Caki2 (cell line): ENCODE results near the gene FGF1. TPM values are rescaled to one million over a fixed set of nuclear protein-coding genes. Genes with fewer than 3 reads are reported as not detected.

Experiments
- DNase-seq: peaks from one replicate; pipeline ENCODE4 v3.0.0-alpha.2; 2015; ENCODE audit warnings: low read depth
- in situ Hi-C: cut with HindIII; loops from 2 replicates; pipeline ENCODE4 v1.10.0; 2016; ENCODE audit warnings: low sequenced_read_pairs, low pct_unique_long_range_greater_than_20kb, mixed read lengths
- total RNA-seq: library from RNA; depleted of rRNA; stranded (reverse); fragments of >200 nt; shearing (Covaris generic); gene quantifications from 2 replicates; pipeline ENCODE4 v1.2.3, GENCODE V29; 2014; ENCODE audit warnings: low replicate concordance

FGF1 gene
- total RNA-seq, 1 experiment from 2014 or later = not detected

DNA sequence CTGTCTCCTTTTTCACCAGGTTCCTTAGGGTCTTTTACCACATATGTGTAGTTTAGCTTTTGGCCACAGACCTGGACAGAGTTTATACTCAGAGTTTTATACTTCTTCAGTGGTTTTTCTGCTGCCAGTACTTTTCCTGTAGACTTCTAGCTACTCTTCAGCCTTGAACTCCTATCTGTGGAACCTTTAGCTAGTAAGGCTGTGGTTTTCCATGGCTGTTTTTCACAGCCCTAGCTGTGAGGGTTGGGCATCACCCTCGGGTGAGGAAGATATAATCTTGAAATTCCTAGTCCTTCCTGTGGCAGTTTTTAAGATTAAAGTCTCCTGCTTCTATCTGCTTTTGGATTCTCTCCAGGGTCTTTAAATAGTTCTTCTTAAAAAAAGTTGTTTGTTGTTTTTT is 109.1 kb downstream of the FGF1 start:
- DNase-seq = no peak
- in situ Hi-C loops = no loop called here

DNA sequence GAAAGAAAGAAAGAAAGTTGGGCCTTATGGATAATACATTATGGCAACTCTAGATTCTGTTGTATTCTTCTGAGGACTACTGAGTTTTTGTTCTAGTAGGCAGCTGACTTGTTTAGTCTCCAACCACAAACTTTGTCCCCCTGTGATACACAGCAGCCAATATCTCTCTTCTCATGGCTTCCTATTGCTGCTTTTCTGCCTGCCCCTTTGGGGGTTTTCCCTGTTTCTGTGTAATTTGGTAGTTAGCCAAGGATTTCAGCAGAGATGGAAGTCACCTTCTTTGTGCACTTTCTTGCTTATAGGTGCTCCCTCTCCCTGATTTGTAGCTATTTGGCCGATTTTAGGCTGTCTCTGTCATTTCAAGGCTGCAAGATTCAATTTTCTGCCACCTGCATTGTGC is 109.6 kb downstream of the FGF1 start:
- no peak for DNase-seq

DNA sequence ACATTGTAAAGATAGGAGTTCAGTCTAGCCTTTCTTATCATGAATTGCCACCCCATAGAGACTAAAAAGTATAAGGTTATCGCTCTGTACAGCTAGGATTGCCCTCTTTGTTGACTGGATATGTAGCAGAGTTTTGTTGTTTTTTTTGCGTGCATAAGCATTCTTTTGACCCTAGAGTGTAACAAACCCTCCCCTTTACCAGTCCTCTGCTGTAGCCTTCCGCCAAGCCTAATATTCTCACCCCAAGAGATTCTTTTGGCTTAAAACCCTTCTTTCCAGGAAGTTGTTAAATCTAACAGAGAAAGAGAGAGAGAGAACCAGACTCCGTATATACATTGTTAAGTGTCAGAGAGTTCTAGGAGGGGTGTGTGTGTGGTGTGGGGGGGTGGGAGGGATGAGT is 113.9 kb downstream of the FGF1 start:
- in situ Hi-C loops = no loop called here
- no peak for DNase-seq

More for the DNA sequence above, 109.6 kb downstream of the FGF1 start:
- in situ Hi-C loops = no loop called here

DNA sequence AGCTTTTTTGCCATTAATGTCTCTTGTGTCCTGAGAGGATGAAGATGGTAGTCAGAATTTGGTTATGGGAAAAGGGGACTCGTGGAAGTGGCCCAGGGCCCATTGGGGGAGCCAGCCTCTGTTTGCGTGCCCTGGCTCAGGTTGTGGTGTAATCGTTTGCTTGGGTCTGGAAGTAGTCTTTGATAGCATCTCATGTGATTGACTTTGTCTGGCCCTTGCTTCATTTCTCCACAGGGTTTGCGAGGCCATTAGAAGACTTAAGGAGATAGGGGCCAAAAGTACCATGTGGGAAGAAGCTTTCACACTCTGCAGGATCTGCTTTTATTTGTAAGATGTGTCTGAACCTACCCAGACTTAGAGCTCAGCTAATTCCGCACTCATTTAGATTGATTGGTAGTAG is 114.5 kb downstream of the FGF1 start:
- DNase-seq = no peak
- in situ Hi-C loops = no loop called here

DNA sequence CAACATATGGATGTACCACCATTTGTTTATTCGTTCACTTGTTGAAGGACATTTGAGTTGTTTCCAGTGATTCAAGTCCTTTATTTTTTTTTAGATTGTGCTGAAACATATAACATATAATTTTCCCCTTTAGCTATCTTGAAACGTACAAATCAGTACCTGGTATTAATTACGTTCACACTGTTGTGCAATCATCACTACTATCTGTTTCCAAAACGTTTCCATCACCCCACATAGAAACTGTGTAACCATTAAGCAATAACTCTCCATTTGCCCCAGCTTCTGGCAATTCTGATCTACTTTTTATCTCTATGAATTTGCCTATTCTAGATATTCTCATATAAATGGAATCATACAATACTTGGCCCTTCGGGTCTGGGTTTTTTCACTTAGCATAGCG is 116.0 kb downstream of the FGF1 start:
- DNase-seq = no peak
- in situ Hi-C loops = no loop called here

DNA sequence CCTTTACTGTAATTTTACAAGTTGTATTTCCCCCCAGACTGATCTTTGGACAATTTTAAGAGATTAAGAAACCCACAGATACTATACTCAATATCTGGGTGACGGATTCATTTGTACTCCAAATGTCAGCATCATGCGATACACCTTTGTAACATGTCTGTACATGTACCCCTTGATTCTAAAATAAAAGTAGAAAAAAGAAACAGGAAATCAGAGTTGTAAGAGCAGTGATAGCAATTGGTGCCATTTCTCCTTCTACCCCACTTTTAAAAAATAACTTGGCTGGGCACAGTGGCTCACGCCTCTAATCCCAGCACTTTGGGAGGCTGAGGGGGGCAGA is 116.9 kb downstream of the FGF1 start:
- in situ Hi-C loops = no loop called here
- no peak for DNase-seq

DNA sequence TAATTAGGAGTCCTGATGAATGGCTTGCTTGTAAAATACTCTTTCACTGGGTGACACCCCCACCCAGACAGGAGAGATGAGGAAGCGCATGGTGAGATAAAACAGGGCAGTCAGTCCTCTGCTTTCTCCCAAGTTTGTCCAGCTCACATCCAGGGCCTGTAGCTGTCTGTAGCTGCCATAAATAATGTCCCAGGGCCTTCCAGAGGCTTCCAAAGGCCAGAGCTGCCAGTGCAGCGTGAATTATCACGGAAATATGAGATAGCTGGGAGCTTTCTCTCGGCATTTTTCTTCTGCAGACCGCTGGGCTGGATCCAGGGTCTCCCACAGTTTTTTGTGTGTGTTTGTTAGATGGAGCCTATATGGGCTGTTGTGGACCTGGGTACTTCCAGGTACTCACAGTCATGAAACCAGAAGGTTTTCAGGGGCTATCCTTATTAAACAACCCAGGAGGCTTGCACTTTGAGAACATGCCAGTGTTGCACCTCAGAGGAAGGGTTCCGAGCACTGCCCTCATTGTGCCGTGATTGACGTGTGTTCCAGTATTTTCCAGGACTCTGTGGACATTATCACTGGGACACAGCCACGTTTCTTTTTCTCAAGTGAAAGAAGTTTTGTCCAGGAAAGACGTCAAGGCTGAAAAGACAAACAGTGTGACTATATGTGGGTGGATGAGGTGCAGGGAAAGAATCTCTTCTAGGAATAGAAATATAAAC is 117.5 kb downstream of the FGF1 start:
- no peak for DNase-seq
- in situ Hi-C loops = no loop called here

DNA sequence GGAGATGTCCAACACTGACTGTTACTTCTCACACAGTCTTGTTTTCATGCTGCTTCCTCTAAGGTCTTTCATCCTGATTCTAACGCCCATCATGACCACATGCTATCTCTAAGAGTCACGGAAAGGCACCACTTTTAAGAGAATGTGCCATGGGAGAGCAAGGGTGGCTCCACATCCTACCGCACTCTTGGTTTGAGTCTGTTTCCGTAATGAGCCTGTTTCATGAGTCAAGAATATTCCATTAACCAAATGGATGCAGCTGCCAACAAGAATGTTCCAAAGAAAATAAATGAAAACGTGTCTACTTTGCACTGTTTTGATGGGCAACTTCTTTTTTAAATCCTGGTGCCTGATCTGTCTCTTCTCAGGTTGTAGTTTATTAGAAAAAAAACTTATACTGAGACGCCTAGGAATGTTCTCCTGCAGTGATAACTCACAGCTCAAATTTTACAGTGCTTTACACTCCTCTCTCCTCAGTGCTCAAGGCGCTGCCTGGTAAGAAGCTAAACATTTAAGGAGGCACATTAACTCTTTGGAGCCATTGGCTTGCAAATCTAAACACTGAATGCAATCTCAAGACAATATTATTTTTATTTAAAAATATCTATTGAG is 124.3 kb downstream of the FGF1 start:
- no peak for DNase-seq
- in situ Hi-C loops = no loop called here

DNA sequence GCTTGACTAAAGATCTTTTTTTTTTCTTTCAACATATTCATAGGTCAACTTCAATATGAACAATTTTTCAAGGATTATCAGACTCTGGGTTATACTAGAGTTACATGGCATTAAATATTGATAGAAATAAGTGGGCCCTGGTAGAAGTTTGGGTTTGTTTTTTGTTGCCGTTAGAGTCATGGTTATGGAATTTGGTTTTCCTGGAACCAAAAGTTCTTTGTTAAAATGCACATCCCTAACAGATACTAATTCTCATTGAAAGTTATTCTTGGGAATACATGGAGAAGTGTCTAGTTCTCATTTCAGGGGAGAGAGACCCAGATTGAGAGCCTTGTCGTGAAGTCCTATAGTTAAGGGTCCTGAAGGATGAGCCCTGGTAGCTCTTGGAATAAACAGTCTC is 124.9 kb downstream of the FGF1 start:
- in situ Hi-C loops = no loop called here
- DNase-seq = no peak

DNA sequence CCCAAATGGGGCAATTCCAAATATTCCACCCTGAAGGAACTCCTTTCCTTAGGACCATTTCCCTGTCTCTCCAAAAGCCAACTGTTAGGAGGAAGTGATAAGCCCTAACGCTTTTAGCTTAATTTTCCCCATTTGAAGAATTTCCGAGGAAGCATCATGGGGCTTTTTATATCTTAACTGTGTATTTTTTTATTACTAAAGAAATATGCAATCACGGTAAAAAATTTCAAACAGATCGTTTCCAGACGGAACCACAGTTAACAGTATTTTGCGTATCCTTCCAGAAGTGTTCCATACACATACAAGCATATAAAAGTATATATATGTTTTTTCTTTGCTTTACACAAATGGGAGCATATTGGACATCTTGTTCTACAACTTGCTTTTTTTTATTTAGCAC is 133.8 kb downstream of the FGF1 start:
- in situ Hi-C loops = no loop called here
- no peak for DNase-seq

DNA sequence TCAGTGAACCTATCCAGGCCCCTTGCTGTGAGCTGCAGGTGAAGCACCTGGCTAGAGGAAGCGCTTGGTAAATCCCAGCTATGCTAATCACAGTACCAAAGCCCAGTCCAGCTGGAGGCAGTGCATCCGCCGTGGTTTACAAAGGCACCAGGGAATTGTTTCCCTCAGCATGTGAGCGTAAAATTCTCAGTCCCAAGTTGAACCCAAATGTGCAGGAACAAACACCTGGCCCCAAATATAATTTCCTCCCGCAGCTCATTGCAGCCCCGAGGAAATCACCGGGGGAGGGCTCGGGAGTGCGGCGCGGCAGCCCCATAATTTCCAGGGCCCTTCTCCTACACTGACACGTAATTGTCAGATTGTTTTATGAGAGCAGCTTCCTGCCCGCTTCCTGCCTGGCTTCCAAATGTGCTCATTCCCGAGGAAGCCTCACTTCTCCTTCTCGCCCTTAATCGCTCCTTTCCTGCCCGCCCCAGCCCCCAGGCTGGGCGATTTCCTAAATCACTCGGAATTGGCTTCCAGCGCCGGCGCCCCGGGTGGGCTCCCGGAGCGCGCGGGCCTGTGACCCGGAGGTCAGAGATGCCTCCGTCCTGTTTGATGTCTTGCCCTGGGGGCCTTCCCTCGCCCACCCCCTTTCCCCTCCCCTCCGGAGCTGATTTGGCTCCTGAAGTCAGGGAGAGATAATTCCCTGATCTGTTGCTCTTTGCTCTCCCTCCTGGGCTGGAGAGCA is 134.4 kb downstream of the FGF1 start:
- no peak for DNase-seq
- in situ Hi-C loops = no loop called here

DNA sequence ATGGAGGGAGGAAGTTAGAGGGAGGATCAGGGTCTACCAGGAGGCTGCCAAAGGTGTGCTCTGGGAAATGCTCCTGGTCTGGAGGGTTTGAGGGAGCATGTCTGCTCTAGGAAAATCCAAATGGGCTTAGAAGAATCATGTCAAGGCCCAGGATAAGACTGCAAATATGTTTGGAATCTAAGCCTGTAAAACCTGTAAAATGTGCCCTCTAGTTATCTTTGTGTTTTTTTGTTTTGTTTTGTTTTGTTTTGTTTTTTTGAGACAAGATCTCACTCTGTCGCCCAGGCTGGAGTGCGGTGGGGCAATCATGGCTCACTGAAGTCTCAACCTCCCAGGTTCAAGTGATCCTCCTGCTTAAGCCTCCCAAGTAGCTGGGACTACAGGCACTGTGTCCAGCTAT is 135.4 kb downstream of the FGF1 start:
- in situ Hi-C loops = no loop called here
- DNase-seq = no peak

DNA sequence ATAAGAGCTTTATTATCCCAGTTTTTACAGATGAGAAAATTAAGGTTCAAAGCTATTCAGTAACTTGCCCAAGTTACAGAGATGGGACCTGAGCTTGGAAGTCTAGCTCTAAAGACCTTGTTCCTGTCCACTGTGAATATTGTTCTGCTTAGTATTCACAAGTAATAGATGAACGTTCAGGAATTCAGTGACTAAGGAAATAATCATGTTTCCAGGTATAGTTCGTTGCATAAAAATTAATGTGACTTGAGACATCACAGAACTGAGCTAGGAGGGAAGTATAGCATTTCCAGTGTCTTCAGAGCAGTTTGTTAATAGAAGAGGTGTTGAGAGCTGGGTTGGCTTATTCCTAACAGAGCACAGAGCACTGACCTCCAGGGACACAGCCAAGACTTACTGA is 136.1 kb downstream of the FGF1 start:
- in situ Hi-C loops = loop anchor here (10.0 kb wide), 1 partner anchor 185 kb away; no protein-coding TSS in a partner anchor
- no peak for DNase-seq

DNA sequence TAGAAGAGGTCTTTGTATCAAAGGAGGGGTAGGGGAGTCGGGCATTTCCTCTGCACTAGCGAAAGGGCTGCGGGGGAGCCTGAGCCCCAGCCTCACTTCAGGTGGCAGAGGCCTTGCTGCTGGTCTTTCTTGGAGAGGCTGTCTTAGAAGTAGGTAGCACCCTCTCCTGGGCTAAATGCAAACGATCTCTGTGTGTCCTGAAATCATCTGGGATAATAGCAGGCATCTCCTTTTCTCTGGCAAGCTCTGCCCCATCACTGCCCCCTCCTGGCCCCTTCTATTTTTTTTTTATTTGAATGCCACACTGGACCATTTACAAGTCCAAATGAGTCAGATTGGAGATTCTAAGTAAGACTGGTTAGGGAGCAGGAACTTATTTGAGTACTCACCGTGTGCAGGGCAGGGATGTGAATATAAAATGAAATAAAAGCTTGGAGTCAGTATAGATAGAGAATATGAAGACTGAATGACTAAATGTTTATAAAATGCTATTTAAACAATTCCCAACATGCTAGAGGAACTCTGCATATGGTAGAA is 137.1 kb downstream of the FGF1 start:
- DNase-seq = peak; percentile 94
- in situ Hi-C loops = loop anchor here (10.0 kb wide), 1 partner anchor 184 kb away; no protein-coding TSS in a partner anchor

DNA sequence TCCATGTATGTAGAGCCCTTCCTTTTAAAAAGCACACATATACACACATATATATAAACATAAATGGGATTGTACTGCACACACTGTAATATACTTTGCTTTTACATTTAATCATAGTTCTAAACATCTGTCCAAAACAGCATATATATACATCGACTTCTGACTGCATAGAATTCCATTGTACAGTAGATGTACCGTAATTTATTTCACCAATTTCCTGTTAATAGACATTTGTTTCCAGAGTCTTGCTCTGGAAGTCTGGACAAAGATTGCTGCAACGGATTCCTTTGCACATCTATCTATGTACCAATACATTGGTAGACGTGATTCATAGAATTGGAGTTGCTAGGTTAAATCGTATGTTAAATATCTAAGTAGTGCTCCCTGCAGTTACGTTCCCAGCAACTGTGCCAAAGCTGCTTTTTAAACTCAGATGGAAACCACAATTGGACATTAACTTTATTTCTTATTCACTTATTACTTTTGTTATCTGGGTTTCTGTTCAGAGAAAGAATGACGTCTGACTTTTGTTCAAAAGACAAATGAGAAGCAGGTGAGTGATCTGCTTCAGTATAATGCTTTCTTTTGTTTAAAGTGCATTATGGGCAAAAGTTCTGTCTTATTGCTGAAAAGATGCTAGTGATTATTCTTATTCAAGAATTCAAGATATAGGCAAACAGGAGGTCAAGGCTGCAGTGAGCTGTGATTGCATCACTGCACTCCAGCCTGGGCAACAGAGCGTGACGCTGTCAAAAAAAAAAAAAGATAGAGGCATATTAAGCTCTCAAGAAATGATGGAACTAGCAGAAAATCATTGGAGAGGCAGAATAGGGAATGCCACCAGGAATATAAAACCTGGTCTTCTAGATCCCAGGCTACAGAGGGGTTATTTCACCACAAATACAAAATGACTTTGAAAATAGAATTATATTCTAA is 138.2 kb downstream of the FGF1 start:
- peak; percentile 47 for DNase-seq
- in situ Hi-C loops = loop anchor here (10.0 kb wide), 1 partner anchor 183 kb away; no protein-coding TSS in a partner anchor

DNA sequence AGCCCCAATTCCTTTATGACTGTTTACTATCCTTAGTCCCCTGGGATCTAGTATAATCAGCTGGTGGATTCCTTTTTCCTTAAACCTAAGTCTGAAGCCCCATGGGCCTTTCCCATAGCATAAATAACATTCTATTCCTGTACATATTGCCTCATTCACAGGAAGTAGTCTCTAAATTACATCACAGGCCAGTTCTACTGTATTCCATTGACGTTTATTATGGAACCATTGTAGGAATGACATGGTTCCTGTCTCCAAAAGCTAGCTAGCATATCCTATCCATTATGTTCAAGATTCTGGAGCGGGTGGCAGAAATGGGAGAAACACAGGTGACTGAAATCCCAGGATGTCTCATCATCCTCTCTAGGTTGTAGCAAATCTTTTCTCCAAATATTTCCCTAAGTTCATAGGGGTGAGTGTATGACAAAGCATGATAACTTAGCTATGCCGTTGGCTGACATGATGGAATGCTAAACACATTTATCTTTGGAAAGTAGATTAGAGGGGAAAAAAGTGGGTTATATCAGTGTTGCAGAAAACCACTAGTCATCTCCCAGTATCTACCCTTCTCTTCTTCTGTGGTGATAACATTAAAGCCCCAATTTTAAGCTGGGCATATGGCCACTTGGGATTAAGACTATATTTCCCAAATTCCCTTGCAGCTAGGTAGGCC is 140.1 kb downstream of the FGF1 start:
- in situ Hi-C loops = loop anchor here (10.0 kb wide), 1 partner anchor 181 kb away; no protein-coding TSS in a partner anchor
- DNase-seq = no peak

DNA sequence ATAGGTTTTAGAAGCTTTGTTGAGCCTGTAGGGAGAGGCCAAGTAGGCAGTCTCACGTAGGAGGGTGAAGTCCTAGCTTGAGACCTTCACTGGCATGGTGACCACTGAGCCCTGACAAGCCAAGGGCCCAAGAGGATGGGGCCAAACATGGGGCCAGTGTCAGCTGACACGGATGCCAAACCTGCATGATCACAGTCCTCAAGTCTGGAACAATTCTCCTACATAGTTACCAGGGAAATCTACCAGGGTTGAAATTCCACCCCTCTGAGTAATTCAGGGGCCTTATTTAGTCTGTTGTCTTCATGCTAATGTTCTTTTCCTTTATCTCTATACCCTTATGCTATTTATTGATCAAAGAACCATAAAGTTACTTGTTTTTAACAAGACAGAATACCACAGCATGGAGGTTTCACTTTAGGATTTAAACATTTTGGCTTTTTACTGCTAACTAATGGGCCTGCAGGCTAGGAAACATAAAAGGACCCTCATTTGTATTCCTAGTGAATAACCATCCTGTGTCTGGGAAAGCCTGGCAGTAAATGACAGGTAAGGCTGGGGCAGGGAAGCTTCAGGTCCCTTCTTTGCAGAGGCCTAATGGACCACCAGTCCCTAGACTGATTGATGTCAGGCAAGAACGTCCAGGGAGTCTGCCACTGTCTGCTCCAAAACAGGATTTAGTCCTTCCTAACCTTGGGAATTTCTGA is 140.8 kb downstream of the FGF1 start:
- no peak for DNase-seq
- in situ Hi-C loops = loop anchor here (10.0 kb wide), 1 partner anchor 180 kb away; no protein-coding TSS in a partner anchor
